Measurements from ENCODE around the gene EIF4A2. TPM values are rescaled to one million over a fixed set of nuclear protein-coding genes. Genes with fewer than 3 reads are reported as not detected.
A peak's percentile ranks its signal among the peaks of the same experiment; 100 is the strongest.

The EIF4A2 gene
- polyA plus RNA-seq, 6 donors from 2014 or later = 194 to 296 (median 243) TPM

GRCh38 chr3:186760897-186761447 is 22.4 kb upstream of the EIF4A2 start:
- no peak for ATAC-seq (ENCODE audit: low read depth in 2 of 2)
- no peaks in the 10 kb centered on the region for H3K36me3 Mint-ChIP-seq
- no peak overlapping the region for H3K4me3 Mint-ChIP-seq
- no peak overlapping the region for H3K27ac Mint-ChIP-seq
- peaks cover 0 to 6% (median 3%) of the 10 kb centered on the region in 3 donors for H3K27me3 Mint-ChIP-seq
- no peak for DNase-seq
- peaks cover 0 to 5% (median 0%) of the 10 kb centered on the region in 7 donors for H3K9me3 Mint-ChIP-seq
- H3K4me1 Mint-ChIP-seq = no peaks in the 10 kb centered on the region

GRCh38 chr3:186772281-186772694 is 11.1 kb upstream of the EIF4A2 start:
- DNase-seq = no peak
- Mint-ChIP-seq H3K9me3 (peaks cover 0 to 1% (median 0%) of the 10 kb centered on the region in 7 donors), H3K4me1 (peaks cover 0 to 19% (median 17%) of the 10 kb centered on the region in 3 donors), H3K27ac (peak overlapping the region; percentile 73 to 96 (median 94)), H3K36me3 (no peaks in the 10 kb centered on the region), H3K4me3 (peak overlapping the region; percentile 78 to 98 (median 96)), H3K27me3 (no peaks in the 10 kb centered on the region)
- ATAC-seq (ENCODE audit: low read depth in 2 of 2) = peak; percentile 10 to 18

GRCh38 chr3:186772701-186773417 is 10.5 kb upstream of the EIF4A2 start:
- Mint-ChIP-seq H3K27me3 (no peaks in the 10 kb centered on the region), H3K4me1 (peaks cover 0 to 19% (median 17%) of the 10 kb centered on the region in 3 donors), H3K4me3 (peak overlapping the region; percentile 78 to 98 (median 96)), H3K27ac (peak overlapping the region; percentile 73 to 96 (median 94)), H3K9me3 (peaks cover 0 to 1% (median 0%) of the 10 kb centered on the region in 7 donors), H3K36me3 (no peaks in the 10 kb centered on the region)
- ATAC-seq (ENCODE audit: low read depth in 2 of 2) (peak; percentile 92 to 93), DNase-seq (peak; percentile 79)

- Mint-ChIP-seq H3K4me1 (peaks cover 0 to 19% (median 17%) of the 10 kb centered on the region in 3 donors), H3K27me3 (no peaks in the 10 kb centered on the region), H3K36me3 (no peaks in the 10 kb centered on the region), H3K4me3 (peak overlapping the region in 1 of 8 donors; percentile 18), H3K27ac (no peak overlapping the region), H3K9me3 (peaks cover 0 to 1% (median 0%) of the 10 kb centered on the region in 7 donors)
- no peak for DNase-seq
- ATAC-seq (ENCODE audit: low read depth in 2 of 2) = no peak
Observed at GRCh38 chr3:186775999-186776398, 7.4 kb upstream of the EIF4A2 start.

GRCh38 chr3:186779204-186779603 is 4.2 kb upstream of the EIF4A2 start:
- Mint-ChIP-seq H3K4me1 (peaks cover 9 to 14% (median 11%) of the 10 kb centered on the region in 3 donors), H3K4me3 (peak overlapping the region in 1 of 8 donors; percentile 71), H3K9me3 (peaks cover 0 to 5% (median 0%) of the 10 kb centered on the region in 7 donors), H3K36me3 (peaks cover 7 to 11% of the 10 kb centered on the region in 2 donors), H3K27me3 (no peaks in the 10 kb centered on the region), H3K27ac (peak overlapping the region in 2 of 6 donors; percentile 61 to 68)
- DNase-seq (no peak), ATAC-seq (ENCODE audit: low read depth in 2 of 2) (no peak)

GRCh38 chr3:186782542-186783057 is 777 bp upstream of the EIF4A2 start:
- Mint-ChIP-seq H3K4me1 (peaks cover 30 to 47% (median 35%) of the 10 kb centered on the region in 3 donors), H3K9me3 (peaks cover 0 to 5% (median 0%) of the 10 kb centered on the region in 7 donors), H3K4me3 (peak overlapping the region; percentile 96 to 100 (median 100)), H3K27me3 (no peaks in the 10 kb centered on the region), H3K36me3 (peaks cover 30 to 36% of the 10 kb centered on the region in 2 donors), H3K27ac (peak overlapping the region; percentile 98 to 100 (median 99))
- ATAC-seq (ENCODE audit: low read depth in 2 of 2) (peak; percentile 8 to 11), DNase-seq (no peak)

GRCh38 chr3:186783731-186784515 is 546 bp downstream of the EIF4A2 start:
- DNase-seq = peak; percentile 77
- Mint-ChIP-seq H3K27me3 (no peaks in the 10 kb centered on the region), H3K36me3 (peaks cover 39 to 48% of the 10 kb centered on the region in 2 donors), H3K4me1 (peaks cover 39 to 56% (median 49%) of the 10 kb centered on the region in 3 donors), H3K9me3 (peaks cover 0 to 5% (median 0%) of the 10 kb centered on the region in 7 donors), H3K27ac (peak overlapping the region; percentile 98 to 100 (median 99)), H3K4me3 (peak overlapping the region; percentile 96 to 100 (median 100))
- ATAC-seq (ENCODE audit: low read depth in 2 of 2) = peak; percentile 70

- no peak for ATAC-seq (ENCODE audit: low read depth in 2 of 2)
- Mint-ChIP-seq H3K4me1 (peaks cover 42 to 58% (median 52%) of the 10 kb centered on the region in 3 donors), H3K9me3 (peaks cover 0 to 5% (median 0%) of the 10 kb centered on the region in 7 donors), H3K27me3 (no peaks in the 10 kb centered on the region), H3K27ac (peak overlapping the region; percentile 65 to 100 (median 99)), H3K4me3 (peak overlapping the region; percentile 96 to 100 (median 100)), H3K36me3 (peaks cover 43 to 52% of the 10 kb centered on the region in 2 donors)
- DNase-seq = no peak
Observed at GRCh38 chr3:186784820-186785494, 1.6 kb downstream of the EIF4A2 start.

GRCh38 chr3:186785495-186786018 is 2.2 kb downstream of the EIF4A2 start:
- peaks cover 42 to 58% (median 52%) of the 10 kb centered on the region in 3 donors for H3K4me1 Mint-ChIP-seq
- peak overlapping the region in 4 of 6 donors; percentile 19 to 99 (median 72) for H3K27ac Mint-ChIP-seq
- no peaks in the 10 kb centered on the region for H3K27me3 Mint-ChIP-seq
- H3K4me3 Mint-ChIP-seq = peak overlapping the region; percentile 96 to 100 (median 100)
- peaks cover 43 to 52% of the 10 kb centered on the region in 2 donors for H3K36me3 Mint-ChIP-seq
- DNase-seq (no peak), ATAC-seq (ENCODE audit: low read depth in 2 of 2) (no peak)
- H3K9me3 Mint-ChIP-seq = peaks cover 0 to 5% (median 0%) of the 10 kb centered on the region in 7 donors

GRCh38 chr3:186786922-186787321 is 3.5 kb downstream of the EIF4A2 start:
- peak overlapping the region in 2 of 6 donors; percentile 47 to 99 for H3K27ac Mint-ChIP-seq
- ATAC-seq (ENCODE audit: low read depth in 2 of 2) = no peak
- peaks cover 49 to 52% of the 10 kb centered on the region in 2 donors for H3K36me3 Mint-ChIP-seq
- H3K4me1 Mint-ChIP-seq = peaks cover 42 to 58% (median 52%) of the 10 kb centered on the region in 3 donors
- no peaks in the 10 kb centered on the region for H3K27me3 Mint-ChIP-seq
- H3K4me3 Mint-ChIP-seq = peak overlapping the region in 4 of 8 donors; percentile 32 to 100 (median 81)
- no peak for DNase-seq
- H3K9me3 Mint-ChIP-seq = peaks cover 0 to 5% (median 0%) of the 10 kb centered on the region in 7 donors

- no peak for ATAC-seq (ENCODE audit: low read depth in 2 of 2)
- Mint-ChIP-seq H3K9me3 (peaks cover 0 to 5% (median 0%) of the 10 kb centered on the region in 7 donors), H3K36me3 (peaks cover 50 to 52% of the 10 kb centered on the region in 2 donors), H3K4me3 (peak overlapping the region in 4 of 8 donors; percentile 12 to 100 (median 58)), H3K27ac (peak overlapping the region in 5 of 6 donors; percentile 6 to 99 (median 74)), H3K4me1 (peaks cover 37 to 52% (median 47%) of the 10 kb centered on the region in 3 donors), H3K27me3 (no peaks in the 10 kb centered on the region)
- DNase-seq = no peak
Observed at GRCh38 chr3:186787642-186788481, 4.5 kb downstream of the EIF4A2 start.

Data from naive B cell (primary cell).